ENCODE data around the gene NAP1L5. TPM values are rescaled to one million over a fixed set of nuclear protein-coding genes. Genes with fewer than 3 reads are reported as not detected.
A peak's percentile ranks its signal among the peaks of the same experiment; 100 is the strongest.

Gene NAP1L5
- total RNA-seq, 1 experiment from 2014 or later: not detected

DNA sequence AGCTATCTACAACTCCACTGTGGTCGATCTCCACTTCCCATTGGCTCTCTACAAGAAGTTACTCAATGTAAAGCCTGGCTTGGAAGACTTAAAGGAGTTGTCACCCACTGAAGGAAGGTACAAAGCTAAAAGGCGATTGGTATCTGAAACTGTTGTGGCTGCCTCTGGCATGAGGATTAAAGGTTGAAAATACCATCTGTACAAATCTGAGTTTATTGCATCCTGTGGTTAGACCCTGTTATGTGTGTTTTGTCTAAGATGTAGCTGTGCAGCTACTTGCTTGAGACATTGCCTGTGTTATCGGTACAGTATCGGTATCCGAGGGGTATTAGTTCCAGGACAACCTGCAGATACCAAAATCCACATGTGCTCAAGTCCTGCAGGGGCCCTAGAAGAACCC lies 16.4 kb downstream of the NAP1L5 start:
- in situ Hi-C loops (cut with HindIII; ENCODE audit: low pct_unique_long_range_greater_than_20kb, low sequenced_read_pairs): no loop called here
- DNase-seq (ENCODE audit: low read depth): no peak

DNA sequence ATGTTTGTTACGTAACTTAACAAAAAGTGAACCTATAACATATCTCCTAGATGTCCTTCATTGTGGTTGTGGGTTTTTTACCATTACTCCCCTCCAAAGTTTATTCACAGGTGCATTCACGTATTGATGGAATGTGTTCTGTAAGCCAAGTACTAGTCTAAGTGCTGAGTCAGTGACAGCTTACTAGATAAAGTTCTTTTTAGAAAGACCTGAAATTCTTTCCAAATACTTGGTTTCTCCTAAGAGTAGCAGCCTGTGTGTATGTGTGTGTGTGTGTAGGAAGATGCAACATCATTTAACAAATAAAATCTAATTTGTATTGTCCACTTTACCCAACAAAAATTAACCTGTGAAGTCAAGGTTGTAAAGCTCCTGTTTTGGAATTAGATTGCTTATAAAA lies 22.1 kb downstream of the NAP1L5 start:
- in situ Hi-C loops (cut with HindIII; ENCODE audit: low pct_unique_long_range_greater_than_20kb, low sequenced_read_pairs): no loop called here
- DNase-seq (ENCODE audit: low read depth): no peak

DNA sequence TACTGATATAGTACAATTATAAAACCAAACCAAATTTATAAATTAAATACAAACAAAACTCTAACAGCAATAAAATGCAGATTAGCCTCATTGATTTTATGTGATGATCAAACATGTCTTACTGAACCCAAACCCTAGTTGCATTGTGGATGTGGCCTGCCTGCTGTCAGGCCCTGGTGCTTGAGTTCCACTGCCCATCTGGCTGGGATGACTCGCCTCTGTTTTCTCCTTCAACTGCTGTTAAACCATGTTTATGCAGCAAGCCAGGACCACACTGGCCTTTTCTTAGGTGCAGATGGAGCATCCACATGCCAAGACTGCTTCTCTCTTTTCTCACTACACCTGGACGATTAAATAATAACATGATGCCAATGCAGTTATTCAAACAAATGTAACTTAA lies 22.6 kb downstream of the NAP1L5 start:
- in situ Hi-C loops (cut with HindIII; ENCODE audit: low pct_unique_long_range_greater_than_20kb, low sequenced_read_pairs): no loop called here
- no peak for DNase-seq (ENCODE audit: low read depth)

DNA sequence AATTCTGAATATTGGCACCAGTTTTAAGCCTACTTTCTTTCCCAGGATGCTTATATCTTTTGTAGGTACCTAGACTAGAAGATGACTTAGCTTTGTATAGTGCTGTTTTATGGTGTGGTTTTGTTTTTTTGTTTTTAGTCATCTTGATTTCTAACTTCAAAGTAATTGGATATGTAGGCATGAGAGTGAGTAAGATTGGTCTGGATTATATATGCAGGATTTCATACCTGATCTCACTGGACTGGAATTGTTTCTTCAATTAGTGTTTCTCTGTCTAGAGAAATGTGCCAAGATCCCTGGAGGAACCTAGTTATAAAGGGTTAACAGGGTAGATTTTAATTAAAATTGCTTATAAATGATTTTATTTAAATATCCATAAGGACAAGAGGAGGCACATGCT lies 23.1 kb downstream of the NAP1L5 start:
- no peak for DNase-seq (ENCODE audit: low read depth)
- in situ Hi-C loops (cut with HindIII; ENCODE audit: low pct_unique_long_range_greater_than_20kb, low sequenced_read_pairs): no loop called here

DNA sequence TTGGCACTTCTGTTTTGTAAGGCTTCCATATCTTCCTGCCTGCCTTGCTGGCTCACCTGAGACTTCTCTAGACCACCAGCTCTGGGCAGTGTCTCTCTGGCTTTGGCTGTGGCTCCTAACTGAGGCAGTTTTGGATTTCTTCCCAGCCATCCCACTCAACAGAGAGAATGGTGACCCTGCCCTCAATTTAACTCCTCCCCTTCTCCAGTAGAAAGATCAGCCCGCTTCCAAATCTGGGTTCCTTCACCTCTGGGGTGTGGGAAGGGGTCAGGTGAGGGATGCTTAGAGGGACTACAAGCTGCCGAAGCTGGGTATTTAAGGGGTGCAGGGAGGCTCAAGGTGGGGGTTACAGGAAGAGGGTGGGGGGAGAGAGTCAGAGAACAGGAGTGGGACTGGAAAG lies 23.7 kb downstream of the NAP1L5 start:
- in situ Hi-C loops (cut with HindIII; ENCODE audit: low pct_unique_long_range_greater_than_20kb, low sequenced_read_pairs): no loop called here

DNA sequence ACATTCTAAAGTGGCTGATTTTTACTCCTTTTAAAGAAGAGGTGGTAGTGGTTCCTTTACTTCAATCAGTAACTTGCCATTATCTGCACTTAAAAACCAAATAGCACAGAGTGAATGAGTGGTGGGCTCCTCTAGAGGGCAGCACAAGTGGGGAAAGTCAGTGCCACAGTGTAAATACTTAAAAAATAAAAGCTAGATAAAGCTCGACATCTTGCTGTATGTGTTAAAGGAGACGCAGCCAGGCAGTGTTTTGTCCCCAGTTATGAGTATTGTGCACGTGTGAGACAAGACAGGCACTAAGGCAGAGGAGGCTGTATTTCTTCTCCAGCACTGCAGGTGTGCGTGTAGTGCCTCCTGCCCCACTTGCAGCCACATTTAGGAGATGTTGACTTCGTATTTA lies 24.6 kb downstream of the NAP1L5 start:
- DNase-seq (ENCODE audit: low read depth): peak; percentile 26
- in situ Hi-C loops (cut with HindIII; ENCODE audit: low pct_unique_long_range_greater_than_20kb, low sequenced_read_pairs): no loop called here

More for the DNA sequence above, 23.7 kb downstream of the NAP1L5 start:
- no peak for DNase-seq (ENCODE audit: low read depth)

DNA sequence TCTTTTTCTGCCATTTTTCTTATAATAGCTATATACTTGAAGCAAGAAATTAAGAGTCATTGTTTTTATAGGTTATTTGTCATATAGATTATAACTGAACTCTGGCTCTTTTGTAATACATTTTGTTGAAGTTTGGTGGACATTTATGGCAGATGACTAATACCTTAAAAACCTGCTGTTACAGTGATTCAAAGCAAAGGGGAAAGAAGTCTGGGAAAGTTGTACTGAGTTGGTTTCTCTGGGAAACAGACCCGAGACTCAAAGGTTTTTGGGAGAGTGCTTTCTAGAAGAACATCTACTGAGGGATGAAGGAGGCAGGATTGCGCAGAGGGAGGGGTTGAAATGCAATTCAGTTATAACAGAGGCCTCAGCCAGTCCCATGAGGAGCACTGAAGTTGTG lies 35.9 kb downstream of the NAP1L5 start:
- in situ Hi-C loops (cut with HindIII; ENCODE audit: low pct_unique_long_range_greater_than_20kb, low sequenced_read_pairs): no loop called here
- no peak for DNase-seq (ENCODE audit: low read depth)

DNA sequence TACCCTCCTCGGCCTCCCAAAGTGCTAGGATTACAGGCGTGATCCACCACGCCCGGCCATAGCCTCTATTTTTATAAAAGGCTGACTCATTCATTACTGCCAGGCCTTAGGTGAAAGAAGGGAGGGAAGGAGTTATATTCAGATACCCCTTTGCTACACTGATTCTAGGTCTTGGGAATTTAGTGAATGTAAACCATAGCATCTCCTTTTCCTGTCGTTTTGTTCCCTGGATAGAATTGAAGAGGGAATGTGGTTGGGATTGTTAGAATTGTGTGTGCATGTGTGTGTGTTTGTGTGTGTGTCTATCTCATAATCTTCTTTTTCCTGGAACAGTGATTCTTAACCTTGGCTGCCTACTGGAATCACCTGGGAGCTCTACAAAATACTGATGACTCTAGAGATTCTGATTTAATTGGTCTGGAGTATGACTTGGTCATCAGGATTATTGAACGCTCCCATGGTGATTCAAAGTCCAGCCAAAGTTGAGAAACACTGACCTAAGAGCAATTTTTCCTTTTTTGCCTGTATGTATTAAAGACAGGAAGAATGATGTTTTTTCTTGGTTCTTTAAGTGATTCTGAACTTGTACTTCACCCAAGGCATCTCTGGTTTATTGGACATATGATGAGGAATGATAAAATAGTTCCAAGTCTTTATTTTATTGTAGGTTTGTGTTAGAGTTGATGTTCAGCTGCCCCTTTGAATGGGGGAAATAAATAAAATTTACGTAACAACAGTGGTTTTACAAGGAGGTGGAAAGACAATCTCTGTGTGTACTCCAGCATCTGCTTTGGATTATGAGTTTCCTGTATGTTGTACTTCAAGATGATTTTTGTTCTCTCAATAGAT lies 37.0 kb downstream of the NAP1L5 start:
- in situ Hi-C loops (cut with HindIII; ENCODE audit: low pct_unique_long_range_greater_than_20kb, low sequenced_read_pairs): no loop called here
- peak; percentile 10 for DNase-seq (ENCODE audit: low read depth)

DNA sequence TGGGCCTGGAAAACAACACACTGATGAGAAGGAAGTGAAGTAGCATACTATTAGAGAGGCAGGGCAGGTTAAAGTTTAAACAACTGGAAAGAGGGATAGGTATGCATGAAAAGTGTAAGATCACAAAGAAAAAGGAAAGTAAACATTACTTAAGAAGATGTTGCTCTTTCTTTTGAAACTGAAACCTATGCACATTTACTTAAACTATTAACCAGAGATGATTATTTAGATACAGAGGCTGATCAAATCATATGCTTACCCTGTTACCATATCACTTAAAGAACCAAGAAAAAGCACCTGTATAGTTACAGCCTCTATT lies 37.8 kb downstream of the NAP1L5 start:
- in situ Hi-C loops (cut with HindIII; ENCODE audit: low pct_unique_long_range_greater_than_20kb, low sequenced_read_pairs): no loop called here
- peak; percentile 30 for DNase-seq (ENCODE audit: low read depth)

DNA sequence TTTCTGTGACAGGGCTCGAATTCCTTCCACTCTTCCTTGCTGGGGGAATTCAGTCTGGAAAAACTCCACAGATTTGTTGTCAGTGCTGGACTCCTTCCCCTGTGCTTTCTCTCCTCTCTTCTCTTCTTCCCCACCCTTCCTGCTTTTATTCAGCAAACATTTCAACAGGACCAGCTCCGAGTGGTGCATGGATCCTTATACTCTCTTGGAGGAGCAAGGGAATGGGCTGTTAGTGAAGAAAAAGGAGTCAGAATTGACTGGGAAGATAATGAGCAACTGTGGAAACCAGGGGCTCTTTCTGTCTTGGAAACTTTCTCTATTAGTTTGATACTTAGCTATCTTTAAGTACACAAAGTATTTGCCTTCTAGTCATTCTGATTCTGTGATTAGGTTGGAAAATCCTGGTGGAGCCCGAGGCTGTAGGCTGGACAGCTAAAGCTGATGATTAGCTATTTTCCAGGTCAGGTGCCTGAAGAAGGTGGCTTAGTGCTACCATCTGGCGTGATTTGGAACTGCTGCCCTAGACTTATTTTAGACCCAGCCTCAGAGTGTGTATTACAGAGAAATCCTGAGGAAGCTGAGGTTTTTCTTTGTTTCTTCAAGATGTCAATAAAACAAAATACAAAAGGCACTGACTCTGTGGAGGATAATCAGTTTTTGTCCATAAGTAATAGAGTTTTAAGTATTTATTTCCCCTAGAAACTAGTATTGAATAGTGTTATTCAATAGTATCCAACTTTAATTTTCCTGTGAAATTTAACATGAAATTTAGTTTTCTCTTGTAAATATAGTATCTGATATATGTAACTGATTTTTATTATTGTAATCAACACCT lies 38.4 kb downstream of the NAP1L5 start:
- DNase-seq (ENCODE audit: low read depth): peak; percentile 59
- in situ Hi-C loops (cut with HindIII; ENCODE audit: low pct_unique_long_range_greater_than_20kb, low sequenced_read_pairs): no loop called here

DNA sequence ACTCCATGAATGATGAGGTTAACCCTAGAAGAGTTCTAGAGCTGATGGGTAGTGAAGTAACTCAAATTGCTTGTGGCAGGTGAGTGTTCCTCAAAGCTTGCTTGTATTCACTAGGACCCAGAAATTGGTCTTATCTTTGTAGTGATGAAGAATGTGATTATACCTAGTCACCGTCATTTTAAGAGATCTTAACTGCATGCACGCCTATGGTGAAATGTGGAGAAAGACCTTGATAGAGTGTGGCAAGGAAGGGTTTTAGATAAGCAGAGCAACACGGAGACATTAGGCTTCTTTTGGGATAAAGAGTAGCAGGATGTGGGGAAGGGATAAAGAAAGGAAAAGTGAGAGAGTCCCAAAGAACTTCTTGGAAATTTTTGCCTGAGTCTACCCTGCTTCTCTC lies 42.4 kb downstream of the NAP1L5 start:
- in situ Hi-C loops (cut with HindIII; ENCODE audit: low pct_unique_long_range_greater_than_20kb, low sequenced_read_pairs): no loop called here
- no peak for DNase-seq (ENCODE audit: low read depth)

DNA sequence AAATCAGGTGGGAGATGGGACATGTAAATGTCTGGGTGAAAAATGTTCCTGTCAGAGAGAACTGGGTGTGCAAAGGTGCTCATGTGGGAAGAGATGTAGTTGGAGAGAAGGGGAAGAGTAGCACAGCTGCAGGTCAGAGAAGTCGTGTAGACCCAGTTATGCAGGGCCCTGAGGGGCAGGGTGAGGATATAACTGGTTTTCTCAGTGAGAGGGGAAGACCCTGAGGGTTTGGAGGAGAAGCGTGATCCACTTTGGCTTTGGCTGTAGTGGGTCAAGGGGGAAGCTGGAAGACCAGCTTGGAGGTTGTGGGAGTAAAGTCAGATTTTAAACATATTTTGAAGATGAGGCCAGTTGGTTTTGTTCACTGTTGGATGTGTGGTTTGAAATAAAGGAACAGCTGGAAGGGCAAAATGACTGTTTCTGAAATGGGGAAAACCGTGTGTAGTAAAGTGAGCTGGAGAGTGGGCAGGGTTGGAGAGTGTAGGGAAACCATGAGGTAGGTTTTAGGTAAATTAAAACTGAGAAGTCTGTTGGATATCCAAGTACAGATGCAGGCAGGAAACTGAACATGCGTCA lies 44.2 kb downstream of the NAP1L5 start:
- DNase-seq (ENCODE audit: low read depth): no peak
- in situ Hi-C loops (cut with HindIII; ENCODE audit: low pct_unique_long_range_greater_than_20kb, low sequenced_read_pairs): no loop called here

DNA sequence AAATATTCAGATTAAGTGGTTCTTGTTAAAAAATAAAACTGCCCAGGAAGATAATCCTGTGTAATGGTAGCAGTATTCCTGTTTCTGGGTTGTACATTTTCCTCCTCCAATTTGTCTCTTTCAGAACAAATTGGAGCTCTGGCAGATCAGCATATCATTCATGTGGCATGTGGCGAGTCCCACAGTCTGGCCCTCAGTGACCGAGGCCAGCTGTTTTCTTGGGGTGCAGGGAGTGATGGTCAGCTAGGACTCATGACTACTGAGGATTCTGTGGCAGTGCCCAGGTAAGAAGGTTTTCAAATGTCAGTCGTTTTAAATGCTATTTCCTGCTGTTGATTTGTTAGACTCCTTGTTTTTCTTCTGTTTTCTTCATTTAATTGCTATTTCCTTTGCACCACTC lies 47.9 kb downstream of the NAP1L5 start:
- in situ Hi-C loops (cut with HindIII; ENCODE audit: low pct_unique_long_range_greater_than_20kb, low sequenced_read_pairs): no loop called here
- no peak for DNase-seq (ENCODE audit: low read depth)

DNA sequence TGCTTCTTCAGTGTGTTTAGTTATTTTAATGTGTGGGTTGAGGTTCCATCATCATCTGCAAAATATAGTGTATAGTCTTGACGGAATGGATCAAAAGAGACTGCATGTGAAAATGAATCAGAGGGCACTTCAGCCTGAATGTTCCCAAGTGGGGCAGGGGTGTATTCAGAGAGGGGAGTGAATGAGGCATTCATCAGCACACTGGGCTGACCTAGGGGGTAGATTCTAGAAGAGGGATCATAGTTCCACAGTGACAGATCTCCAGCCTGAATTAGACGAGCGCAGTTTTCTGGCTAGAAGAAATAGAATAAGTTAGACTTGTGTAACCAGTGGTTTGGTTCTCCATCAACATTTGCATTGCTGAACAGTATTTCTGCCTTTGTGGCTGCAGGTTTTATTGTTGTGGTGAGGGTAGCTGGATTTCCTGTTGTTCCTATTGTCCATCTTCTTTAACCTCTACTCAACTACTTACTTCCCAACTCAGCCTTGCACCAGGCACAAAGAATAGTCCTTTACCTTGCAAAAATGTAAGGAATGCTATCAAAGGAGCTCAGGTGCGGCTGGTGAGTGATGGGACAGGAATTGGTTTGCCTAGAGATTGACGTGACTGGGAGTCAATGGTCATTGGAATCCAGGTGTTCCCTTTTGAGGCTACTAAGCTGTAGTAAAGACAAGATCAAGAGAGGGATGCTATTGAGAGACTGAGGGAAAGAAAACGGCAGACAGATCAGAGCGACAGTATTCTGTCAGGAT lies 50.9 kb downstream of the NAP1L5 start:
- in situ Hi-C loops (cut with HindIII; ENCODE audit: low pct_unique_long_range_greater_than_20kb, low sequenced_read_pairs): no loop called here
- DNase-seq (ENCODE audit: low read depth): no peak

DNA sequence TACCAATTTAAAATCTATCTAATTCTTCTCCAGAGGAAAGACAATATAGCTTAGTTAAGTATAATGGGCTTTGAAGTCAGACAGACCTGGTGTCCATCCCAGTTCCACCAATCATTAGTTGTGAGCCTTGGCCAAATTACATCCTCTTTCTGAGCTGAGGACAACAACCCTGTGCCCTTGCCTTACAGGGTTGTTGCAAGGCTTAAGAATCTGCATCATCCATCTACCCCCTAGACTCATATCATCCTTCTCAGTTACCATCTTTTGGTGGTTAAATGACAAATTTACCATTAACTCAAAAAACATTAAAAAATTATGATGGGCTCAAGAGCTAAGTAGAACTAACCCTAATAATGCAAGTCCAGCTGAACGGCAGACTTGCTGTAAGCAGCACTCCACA lies 51.6 kb downstream of the NAP1L5 start:
- in situ Hi-C loops (cut with HindIII; ENCODE audit: low pct_unique_long_range_greater_than_20kb, low sequenced_read_pairs): no loop called here

More for the DNA sequence above, 51.6 kb downstream of the NAP1L5 start:
- no peak for DNase-seq (ENCODE audit: low read depth)

Measured in Caki2 (cell line).